Hematopoietic multipotent progenitor cell (in vitro differentiated cells): ENCODE results near the gene KLF16. TPM values are rescaled to one million over a fixed set of nuclear protein-coding genes. Genes with fewer than 3 reads are reported as not detected.

ENCODE experiments used
- DNase-seq, 3 donors: peaks; one replicate each; pipeline ENCODE4 v3.0.0-alpha.2; 2011 to 2015; ENCODE audit warnings: low read depth in 2 of 3, low spot score in 2 of 3
- total RNA-seq: library from RNA; depleted of rRNA; stranded (reverse); fragments of >200 nt; gene quantifications from one replicate; pipeline ENCODE4 v1.2.3, GENCODE V29; 2012

Gene KLF16
- total RNA-seq, 1 donor: 10.8 TPM

DNA sequence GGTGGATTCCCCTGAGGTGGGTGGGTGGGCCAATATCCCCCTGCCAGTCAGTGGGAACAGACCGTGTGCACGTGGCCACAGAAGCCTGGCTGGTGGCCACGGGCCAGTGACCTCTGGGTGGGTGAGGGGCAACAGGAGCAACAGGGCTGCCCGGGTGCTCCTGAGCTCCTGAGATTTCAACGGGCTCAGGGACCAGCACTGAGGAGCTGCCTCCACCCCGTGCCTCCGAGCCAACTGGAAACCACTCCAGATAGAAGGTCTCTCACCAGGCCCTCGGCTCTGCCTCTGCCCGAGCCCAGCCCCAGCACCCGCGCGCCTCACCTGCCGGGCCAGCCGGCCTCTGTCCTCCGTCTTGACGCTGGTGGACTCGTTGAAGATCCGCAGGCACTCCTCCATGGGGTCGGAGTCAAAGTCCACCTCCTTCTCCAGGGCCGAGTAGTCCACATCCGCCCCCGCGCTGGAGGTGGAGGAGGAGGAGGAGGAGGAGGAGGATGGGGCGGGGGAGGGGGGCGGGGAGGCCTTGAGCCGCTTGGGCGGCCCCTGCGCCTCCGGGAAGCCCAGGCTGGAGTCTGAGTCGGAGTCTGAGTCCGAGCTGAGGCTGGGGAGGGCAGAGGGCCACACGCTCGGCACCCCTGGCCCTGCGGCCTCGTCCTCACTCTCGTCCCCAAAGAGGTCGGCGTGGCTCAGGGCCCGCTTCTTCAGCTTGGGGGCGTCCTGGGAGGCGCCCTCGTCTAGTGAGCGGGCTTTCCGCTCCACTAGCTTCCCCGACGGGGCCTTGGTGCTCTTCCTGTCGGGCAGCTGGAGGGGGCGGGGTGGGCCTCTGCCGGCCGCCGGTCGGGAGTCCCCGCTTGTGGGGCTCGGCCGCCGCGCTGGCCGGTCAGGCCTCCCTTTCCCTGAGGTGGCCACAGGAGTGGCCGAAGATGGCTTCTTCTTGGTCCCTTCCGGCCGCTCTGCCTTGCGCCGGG lies 36.5 kb downstream of the KLF16 start:
- DNase-seq: no peak

DNA sequence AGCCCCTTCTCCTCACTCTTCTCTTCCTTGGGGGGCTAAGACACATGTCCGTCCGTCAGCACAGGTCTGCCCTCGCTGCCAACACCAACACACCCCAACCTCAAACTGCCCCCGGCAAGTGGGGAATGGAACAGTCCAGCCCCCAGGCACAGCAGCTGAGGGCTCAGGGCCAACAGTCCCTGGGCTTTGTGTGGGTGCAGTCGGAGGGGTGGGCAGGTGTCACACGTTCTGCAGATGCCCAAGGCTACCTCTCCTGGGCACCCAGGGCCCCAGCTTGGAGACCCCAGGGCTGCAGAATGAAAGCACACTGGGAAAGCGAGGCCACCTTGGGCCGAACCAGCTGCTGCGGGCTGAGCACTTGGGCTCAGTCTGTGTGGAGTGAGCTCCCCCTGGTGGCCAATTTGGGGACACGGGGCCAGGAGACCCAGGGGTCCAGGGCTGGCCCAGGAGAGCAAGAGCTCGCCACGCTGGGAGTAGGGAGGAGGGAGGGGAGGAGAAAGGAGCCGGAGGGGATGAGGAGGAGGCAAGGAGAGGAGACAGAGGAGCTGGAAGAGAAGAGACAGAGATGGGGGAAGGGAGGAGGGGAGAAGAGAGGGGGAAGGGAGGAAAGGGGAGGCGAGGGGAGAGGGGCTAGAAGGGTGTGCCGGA lies 37.3 kb downstream of the KLF16 start:
- peak; percentile 59 to 83 (median 72) for DNase-seq

DNA sequence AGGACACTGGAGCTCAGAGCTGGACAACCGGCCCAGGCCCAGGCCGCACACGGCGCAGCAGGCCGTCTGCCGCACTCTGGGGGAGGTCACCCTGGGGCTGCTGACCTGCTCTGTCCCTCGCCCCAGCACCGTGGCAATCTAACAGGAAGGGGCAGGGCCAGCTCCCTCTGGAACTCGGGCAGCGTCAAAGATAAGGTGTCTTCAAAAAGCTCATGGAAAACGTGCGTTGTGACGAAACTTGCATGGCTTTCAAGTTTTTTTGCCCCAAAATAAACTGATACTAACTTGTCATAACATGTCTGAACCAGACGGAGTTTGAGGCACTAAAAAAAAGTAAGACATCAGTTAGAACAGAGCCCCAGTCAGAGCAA lies 39.1 kb downstream of the KLF16 start:
- DNase-seq: no peak

DNA sequence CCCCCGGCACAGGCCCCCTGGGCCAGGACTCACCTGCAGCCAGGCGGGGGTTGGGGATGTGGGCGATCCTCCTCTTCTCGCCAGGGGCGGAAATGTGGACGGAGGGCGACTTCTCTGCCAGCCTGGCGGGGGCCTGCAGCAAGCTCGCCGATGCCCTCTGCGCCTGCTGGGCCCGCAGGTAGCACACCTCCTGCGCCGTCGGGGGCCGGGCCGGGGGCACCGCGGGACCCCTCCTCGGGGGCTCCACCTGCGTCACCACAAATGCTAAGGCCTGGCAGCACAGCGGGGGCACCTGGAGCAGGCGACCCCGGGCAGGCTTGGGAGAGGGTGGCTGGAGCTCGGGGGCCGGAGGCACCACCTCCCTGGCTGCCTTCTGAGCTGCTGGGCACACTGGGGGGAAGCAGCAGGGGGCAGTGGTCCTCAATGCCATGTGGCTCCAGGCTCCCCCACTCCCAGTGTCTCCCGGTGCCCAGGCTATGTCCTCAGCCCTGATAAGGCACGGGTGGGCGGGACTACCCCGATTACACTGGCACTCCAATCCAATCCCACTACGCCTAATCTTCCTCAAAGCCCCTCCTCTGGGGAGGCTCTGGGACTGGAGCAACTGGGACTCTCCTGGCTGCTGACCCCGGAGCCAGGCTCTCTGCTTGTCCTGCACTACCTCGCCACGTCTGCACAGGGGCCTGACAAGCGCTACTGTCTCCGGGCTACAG lies 39.7 kb downstream of the KLF16 start:
- no peak for DNase-seq

DNA sequence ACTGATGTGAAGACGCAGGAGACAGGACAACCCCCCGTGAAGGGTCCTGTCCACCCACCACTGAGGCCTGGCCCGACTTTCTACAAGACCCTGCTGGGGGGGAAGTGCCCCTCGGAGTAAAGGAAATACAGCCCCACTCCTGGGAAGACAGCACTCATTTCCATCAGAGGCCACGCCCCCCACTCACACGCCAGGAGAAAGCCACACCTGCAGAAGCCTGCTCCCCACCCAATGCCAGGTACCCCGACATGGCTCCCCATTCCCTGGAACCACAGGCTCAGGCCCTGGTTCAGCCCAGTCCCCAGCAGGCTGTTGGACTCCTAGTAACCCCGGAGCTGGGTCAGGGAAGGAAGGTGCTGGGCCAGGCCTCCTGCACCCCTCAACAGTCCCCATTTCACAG lies 40.4 kb downstream of the KLF16 start:
- DNase-seq: no peak

DNA sequence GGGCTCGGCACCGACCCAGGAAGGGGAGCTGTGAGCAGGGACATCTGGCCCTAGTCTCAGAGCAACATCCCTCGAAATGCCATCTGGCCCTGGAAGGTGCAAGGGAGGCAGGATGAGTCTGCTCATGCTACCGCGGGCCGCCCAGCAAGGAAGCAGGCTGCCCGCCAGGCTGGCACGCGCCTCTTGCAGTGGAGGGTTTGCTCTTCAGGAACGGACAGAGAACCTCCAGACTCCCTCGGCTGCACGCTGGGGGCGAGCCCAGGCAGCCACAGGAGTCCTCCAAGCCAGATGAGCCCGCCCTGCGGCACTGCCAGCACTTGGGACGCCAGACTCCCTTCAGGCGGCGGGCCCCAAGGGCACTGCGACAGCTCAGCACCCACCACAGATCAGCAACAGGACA lies 41.2 kb downstream of the KLF16 start:
- DNase-seq: no peak

DNA sequence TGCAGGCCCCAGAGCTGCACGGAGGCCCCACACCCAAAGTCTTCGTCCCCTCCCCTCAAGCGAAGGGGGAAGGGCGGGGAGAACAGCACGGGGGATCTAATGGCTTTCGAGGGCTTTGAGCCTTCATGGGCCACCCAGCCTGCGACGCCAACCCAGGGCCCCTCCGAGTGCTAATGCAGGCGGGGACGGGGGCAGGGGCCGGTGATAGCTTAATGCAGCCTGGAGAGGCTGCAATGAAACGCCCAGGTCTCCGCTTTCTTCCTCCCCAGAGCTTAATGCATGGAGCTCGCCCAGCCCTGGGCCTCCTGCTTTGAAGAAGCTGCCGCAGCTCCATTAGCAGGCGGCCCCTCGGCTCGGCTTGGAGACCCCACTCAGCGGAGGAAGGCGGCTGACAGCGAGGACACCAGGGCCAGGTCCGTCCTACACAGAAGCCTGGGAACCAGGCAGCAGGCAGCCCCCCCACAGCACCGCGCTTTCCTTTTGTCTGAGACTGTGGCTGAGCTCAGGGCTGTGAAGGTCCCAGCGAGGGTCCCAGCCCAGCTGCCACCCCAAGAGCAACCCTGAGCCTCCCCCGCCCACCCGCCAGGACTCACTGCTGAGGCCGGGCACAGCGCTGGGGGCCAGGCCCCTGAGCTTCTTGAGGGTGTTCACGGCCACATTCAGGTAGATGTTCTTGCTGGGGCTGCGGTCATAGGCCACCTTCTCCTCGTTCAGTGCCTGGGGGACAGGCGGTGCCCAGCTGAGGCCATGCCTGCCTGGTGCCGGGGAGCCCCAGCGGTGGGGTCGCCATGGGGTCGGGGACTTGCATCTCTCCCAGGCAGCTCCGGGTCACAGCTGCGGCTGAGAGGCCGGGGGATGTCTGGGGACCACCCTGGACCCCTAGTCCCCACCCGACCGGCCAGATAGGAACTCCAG lies 43.8 kb downstream of the KLF16 start:
- DNase-seq: no peak

DNA sequence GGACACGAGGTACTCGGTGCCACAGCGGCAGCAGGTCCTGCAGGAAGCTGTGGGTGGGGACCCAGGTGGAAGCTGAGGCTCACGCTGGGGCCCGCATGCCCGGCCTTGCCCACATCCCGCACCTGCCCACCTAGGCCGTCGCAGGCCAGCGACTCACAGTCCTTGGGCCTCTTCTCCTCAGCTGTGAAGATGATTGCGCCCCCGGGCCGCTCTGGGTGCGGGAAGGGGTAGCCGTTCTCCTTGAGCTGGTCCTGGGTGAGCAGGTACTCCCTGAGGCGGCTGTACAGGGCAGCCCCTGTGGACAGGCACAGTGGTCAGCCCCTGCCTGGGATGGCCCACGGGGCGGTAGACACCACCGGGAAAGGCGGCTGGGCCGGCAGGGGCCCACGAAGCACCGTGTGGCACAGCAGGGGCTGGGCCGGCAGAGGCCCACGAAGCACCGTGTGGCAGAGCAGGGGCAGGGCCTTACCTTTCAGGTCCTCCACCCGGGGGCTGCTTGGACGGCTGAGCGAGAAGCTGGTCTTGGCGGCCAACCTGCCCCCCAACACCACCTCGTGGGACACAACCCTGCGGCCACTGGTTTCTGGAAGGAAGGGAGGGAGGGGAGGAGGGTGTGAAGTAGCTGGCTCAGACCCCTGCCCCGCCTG lies 44.7 kb downstream of the KLF16 start:
- no peak for DNase-seq

DNA sequence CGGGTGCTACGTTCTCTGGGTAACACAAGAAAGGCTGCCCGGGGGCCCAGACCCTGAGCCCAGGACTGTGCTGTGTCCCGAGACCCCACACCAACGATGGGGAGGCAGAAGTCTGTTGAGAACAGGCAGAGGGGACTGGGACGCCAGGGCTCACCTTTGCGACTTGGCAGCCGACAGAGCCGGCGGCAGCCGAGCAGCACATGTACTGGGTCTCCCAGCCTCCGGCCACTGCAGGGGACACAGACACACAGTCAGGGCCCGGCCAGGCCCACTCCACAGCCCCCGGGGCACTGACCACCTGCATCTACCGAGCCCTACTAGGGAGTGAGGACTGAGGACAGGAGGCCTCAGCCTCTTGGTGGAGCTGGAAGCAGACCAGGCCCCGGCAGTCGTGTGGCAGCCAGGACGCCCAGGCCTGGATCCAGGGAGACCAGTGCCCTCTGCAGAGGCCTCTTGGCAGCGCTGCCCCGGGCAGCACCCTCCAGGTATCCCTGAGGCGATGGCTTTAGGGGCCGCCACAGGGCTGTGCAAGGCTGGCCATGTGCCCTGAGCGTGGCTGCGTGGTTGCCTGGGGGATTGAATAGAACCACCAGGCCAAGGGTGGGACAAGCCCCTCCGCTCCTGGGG lies 45.7 kb downstream of the KLF16 start:
- DNase-seq: no peak

DNA sequence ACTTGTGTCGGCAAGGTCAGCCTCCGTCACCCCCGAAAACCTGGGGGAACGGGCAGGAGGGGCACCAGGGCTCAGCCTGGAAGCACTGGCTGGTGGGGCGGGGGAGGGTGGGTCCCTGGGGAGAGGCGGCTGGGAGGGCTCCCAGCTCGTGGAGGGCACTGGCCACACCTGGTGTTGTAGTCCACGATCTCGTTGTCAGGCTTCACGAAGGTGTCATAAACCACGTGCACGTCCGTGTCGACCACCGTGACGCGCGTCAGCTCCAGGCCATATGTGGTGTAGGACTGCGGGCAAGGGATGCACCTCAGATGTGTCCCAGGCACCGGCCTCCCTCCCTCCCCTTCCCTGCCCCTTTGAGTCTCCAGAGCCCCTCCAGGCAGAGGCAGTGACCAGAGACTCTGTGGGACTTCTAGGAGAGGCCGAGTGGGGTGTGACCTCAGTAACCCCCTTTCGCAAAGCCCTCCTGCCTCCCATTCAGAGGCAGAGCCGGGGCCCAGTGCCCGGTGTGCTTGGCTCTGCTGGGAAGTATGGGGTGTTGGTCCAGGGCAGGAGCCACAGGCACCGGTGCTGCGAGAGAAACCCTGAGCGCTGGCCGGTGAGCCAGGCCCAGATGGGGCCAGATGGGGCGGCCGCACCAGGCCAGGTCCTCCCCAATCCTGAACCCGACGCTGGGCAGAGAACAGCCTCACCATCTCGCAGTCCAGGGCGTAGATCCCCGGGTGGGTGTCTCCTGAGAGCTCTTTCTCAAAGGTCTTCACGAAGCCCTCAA lies 46.7 kb downstream of the KLF16 start:
- DNase-seq: no peak

DNA sequence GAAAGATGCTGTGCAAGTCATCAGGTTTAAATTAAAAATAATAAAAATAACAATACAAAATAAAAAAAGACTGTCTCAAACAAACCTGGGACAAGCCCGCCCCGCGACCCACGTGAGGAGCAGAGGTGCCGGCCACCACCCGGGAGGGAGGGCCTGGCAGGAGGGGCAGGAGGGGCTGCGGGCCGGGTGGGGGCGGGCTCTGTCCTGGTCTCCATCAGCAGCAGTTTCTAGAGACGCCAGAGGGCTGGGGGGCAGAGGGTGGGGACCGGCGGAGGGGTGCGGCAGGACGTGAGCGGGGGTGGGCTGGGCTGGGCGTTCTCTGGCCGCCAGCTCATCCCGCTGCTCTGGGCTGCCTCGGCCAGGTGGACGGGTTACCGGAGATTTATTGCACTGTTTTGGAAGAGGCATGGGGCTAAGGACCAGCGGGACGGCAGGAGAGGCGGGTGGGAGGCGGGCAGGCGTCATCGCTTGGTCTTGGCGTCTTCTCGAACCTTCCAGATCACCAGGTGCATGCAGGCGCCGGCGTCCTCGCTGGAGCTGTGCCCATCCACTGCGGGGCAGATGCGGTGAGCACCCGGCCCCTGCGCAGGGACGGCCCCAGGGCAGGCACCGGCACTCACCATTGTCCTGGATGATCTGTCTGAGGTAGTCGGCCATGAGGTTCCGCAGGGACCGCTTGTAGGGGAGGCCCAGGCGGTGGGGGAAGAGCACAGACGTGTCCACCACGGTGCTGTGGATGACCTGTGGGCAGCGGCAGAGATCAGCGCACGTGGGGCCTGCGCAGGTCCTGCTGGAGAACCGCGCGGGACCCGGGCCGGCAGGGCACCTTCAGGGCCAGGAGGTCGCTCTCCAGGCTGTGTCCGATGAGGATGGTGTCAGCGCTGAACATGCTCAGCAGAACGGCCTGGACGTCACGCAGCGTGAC lies 47.5 kb downstream of the KLF16 start:
- DNase-seq: no peak

DNA sequence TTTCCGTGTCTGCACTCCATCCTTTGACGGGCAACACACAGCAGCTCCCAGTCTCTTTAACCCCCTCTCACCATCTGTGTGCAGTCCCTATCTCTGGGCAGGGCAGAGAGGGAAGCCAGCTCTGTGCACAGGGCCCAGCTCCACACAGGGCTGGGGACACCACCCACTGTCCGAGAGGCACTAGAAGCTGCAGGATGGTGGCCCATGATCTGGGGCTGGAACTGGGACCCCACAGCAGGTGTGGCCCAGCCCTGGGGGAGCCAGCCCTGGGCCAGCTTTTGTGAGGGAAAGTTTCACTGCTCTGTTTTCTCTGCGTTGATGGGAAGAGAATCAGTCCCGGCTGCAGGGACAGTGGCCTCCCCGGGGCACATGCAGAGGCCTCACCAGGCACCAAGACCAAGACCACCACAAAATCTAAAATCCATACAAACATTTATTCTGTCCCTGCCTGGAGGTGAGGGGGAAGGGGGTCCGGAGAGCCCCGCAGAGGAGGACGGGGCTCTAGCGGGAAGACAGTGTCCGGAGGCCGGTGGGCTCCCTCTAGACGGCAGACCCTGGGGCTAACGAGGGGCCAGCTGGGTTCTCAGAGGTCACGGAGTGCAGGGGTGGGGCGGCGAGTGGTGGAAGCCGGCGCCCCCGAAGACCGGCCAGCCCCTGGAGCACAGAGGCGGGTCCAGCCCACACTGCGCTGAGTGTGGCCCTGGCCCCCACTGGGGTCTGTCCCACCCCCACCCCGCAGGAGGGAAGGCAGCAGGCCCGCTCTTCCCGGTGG lies 48.4 kb downstream of the KLF16 start:
- no peak for DNase-seq

DNA sequence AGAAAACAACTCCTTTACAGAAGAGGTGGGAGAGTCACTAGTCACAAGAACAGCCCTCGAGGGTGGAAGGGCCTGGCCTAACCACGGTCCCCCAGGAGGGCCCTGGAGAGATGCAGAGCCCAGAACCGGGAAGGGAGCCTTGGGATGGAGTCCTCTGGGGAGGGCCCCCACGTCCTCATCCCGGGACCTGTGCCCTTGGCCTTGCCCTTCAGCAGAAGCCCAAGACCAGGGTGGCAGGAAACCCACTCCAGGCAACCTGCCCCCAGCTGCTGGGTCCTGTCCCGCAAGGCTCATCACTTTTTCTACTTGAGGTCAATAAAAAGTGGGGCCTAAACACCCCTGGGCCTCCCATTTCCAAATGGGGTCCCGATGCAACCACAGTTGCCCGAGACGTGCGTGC lies 49.0 kb downstream of the KLF16 start:
- no peak for DNase-seq

DNA sequence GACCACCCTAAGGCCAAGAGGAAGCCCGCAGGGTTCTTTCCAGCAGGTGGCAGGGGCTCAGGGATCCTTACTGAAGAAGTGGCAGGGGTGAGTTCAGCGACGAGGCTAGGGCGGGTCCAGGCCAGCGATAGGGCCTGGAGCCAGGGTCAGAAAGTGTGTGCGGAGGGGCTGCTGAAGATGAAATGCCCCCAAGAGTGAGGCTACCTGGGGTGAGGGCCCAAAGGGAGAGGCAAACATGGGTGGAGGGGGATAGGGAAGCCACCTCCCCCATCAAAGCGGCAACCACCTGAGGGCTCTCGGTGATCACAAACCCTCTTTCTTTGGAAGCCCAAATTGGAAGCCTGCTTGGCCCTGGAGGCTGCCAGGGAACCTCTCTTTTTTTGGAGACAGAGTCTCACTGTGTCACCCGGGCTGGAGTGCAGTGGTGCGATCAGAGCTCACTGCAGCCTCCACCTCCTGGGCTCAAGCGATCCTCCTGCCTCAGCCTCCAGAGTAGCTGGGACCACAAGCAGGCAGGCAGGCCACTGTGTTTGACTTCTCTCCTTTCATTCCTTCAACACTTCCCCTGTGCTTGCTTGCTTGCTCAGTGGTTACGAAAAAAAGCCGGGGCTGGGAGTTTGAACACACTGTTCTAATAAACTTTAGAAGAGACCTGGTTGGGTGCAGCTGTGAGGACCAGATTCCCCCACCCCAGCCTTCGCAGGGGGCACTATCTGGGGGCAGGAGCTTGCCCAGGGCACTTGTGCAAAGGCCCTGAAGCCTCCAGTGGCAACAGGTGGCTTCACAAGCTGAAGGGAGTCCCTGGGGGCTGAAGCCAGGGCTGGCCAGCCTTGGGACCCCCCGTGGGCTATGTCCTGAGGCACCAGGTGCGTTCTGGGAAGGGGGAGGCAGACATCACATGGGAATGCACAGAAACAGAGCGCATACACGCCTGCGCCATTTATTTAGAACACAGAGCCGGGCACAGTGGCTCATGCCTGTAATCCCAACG lies 49.9 kb downstream of the KLF16 start:
- no peak for DNase-seq

DNA sequence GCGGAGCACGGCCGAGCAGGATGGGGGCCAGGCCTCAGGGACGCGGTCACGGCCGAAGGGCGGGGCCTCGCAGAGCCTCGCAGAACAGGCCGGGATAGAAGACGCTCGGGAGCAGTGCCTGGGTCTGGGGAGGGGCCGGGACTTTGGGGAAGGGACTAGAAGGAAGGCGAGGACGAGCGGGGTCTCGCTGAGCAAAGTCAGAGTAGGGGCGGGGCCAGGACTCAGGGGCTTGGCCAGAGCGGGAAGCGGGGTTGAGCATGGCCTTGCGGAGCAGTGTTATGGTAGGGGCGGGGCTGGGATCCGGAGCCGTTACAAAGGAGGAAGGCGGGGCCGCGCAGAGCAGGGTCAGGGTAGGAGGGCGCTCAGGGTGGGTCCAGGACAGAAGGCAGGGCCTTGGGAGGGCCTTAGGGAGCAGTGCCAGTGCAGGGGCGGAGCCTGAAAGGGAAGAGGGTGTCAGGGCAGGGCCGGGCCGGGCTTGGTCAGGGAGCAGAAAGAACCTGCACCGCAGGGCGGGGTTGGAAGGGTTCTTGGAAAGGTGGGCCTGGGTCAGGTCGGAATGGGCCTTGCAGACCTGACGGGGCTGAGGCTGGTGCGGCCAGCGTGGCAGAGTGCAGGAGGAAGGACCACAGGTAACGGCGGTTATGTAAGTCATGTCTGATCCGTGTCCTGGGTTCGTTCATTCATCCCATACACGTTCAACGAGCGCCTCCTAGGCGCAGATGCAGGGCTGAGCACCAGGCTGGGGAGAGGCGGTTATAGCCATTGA lies 50.8 kb downstream of the KLF16 start:
- peak; percentile 67 to 96 (median 94) for DNase-seq
